GM15510 (cell line): ENCODE measurements around the gene LNX2.
A peak's percentile ranks its signal among the peaks of the same experiment; 100 is the strongest.

Experiments used
- POLR2A ChIP-seq: IDR thresholded peaks from 3 replicates; pipeline ENCODE4 v1.6.1; 2011; ENCODE audit warnings: borderline replicate concordance; ENCODE audit not compliant: insufficient read length; ENCODE audit errors: extremely low read depth

LNX2 gene

DNA sequence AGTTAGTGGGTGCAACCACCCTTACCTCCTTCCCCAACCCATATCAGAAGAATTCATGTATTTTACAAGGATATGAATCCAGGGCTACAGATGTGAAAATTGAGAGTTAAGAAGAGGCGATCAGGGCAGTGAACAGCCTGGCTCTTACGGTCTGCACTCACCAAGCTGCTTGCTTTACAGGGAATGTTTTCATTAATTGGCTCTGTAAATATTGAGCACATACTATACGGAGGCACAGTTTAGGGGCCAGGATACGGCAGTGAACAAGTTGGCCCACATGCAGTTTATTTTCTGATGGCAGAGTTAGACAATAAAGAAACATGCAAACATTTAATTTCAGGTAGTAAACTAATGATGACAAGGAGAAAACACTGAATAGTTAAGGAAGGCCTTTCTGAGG is 7.8 kb upstream of the LNX2 start:
- no peak for TF ChIP-seq POLR2A

DNA sequence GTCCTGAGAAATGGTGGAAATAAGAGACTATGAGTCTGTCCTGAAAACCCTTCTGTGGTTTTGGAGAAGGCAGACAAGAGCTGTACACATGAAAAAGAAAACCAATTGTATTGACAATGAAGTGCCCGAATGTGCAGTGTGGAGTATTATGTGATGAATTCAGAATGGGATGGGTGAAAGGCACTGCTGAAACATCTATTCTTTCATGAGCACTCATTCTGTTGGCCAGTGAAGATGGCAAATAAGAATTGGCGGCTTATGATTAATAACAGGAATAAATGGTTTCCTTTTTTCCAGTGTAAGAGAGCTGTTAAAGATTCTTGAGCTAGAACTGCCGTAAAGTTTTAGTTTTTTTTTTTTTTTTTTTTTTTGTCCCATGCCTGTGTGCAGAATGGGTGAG is 7.1 kb upstream of the LNX2 start:
- TF ChIP-seq POLR2A, result no peak

DNA sequence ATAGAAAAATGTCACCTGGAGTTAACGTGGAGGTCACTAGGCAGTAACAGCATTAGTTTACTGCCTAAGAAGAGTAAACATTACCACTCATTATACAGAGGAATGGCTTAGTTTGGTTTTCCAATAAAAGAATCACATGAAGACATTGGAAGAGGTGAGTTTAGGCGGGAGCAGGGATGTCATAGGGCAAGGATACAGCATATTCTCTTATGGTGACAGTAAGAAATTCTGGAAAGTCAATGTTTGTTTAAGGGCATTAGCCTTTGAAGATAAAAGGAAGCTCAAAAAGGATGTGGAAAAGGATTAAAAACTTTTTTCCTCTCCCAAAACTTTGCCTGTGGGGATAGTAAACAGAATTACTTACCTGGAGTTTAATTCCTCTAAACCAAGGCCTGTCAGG is 5.5 kb upstream of the LNX2 start:
- TF ChIP-seq POLR2A, result no peak

DNA sequence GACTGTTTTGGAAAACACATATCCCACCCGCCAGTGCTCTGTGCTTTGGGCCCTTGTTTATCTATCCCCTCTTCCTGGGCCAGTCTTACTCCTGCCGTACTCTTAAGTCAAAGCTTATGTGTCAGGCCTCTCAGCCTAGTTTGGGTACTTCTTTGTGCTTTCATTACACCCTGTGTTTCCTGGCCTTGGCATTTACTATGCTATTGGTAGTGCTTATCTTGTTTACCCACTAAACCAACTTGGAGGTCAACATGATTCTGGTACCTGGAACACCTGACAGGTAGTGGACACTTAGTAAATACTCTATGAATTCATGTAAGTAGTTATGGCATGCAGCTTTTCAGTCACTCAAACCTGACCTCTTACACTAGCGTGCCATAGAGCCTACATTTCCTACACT is 3.7 kb upstream of the LNX2 start:
- TF ChIP-seq POLR2A, result no peak

DNA sequence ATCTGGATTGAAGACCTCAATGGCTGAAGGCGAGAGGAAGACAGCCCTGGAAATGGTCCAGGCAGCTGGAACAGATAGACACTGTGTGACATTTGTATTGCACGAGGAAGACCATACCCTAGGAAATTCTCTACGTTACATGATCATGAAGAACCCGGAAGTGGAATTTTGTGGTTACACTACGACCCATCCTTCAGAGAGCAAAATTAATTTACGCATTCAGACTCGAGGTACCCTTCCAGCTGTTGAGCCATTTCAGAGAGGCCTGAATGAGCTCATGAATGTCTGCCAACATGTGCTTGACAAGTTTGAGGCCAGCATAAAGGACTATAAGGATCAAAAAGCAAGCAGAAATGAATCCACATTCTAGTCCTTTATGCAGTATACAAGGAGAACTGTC is 2.6 kb upstream of the LNX2 start:
- TF ChIP-seq POLR2A, result no peak

DNA sequence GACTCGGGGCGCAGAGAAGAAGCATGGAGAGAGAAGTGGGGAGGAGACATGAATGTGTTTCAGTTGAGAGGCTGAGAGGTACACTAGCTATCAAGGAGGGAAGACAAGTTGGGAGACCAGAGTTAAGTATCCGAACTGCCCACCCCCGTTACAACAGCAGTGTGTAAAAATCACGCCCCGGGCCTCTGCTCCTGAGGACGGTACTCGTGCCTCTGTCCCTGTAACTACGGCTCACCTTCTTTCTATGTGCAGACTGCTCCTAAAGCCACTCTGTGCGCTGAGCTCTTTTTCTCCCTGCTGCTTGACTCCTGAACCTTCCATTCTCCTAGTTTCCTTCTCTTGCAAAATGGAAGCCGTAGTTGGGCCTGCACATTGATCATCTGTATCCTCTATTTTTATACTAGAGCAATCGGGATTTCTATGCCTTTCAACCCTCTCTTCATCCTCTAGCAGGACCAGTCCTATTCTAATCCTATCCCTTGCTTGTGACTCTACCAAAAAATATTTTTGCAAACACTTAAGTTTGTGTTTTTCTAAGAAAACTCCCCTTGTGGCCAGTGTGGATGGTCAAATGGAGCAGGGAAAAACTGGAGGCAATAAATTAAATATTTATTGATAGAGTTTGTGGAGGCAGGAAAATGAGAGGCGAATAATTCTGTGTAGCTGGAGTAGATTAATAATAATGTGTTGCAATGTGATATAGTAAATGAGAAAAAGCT is 1.9 kb upstream of the LNX2 start:
- no peak for TF ChIP-seq POLR2A

DNA sequence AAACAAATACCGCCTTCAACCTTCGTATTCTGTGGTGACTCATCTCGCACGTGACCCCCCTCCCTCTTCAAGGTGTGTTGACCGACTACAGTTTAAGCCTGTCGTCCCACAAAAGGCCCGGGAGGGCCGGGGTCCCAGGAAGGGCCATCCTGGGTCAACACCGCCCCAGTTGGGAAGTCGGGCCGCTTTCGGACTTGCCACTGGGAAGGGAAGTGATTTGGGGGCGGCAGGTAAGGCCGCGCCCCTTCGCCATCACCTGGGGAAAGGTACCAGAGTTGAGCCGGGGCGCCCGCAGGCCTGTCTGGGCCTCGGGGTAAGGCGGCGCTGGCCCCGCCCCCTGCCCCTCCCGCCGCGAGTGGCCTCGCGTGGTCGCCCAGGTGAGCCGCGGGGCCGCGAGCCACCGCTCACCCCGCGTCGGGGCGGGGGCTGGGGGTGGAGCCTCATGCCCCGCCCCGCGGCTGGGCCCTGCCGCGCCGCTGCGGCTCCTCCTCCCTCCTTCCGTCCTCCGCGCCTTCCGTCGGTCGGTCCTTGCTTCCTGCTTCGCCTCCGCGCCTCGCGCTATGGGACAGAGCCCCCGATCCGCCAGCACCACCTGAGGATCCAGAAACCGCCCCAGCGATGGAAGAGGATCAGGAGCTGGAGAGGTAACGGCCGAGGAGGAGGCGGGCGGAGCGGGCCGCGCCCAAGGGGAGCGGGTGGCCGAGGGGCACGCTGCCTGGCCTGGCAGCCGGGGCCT is 1.2 kb upstream of the LNX2 start, which contains the start of gene POLR1D:
POLR1D (plus strand) TSS at position 527 of the 736 bp plus-strand sequence; CDS start at position 619, 92 bp downstream.
- peak; percentile 90 for TF ChIP-seq POLR2A

DNA sequence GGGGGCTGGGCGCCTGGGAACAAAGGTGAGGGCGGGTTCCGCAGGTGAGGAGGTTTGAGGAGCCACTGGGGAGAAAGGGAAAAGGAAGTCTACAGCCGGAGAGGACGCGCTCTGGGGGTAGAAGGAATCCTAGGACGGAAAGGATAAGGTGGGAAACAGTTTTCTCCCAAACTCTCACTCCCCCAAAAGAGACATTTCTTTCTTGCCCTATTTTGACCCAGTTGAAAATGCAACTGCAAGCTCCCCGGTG is 712 bp upstream of the LNX2 start:
- peak; percentile 6 for TF ChIP-seq POLR2A

DNA sequence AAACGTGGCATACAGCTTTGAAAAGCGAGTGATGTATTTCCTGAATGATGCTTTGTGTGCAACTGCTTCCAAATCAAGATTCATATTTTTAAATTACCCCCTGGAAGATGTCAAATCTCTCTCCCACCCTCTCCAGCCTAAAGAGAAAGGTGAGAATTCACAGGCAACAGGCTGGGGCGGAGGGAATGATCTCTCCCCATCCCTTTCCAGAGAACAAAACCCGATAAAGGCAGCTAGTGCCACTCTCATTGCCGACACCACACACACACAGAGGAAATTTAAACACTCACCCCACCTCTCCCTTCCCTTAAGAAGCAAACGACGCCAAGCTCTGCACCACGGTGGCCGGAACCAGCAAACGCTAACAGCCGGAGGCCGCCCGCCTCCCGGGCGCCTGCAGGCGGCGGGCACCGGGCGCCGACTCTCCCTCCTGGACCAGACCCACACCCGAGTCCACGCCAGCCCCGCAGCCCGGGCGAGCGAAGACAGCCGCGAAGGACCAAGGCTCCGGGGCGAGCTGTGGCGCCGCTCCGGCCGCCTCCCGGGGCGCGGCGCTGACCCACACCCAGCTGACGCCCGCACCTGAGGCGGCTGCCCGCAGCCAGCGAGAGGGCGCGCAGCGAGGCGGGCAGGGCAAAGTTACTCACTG is 477 bp downstream of the LNX2 start:
- TF ChIP-seq POLR2A, result no peak

DNA sequence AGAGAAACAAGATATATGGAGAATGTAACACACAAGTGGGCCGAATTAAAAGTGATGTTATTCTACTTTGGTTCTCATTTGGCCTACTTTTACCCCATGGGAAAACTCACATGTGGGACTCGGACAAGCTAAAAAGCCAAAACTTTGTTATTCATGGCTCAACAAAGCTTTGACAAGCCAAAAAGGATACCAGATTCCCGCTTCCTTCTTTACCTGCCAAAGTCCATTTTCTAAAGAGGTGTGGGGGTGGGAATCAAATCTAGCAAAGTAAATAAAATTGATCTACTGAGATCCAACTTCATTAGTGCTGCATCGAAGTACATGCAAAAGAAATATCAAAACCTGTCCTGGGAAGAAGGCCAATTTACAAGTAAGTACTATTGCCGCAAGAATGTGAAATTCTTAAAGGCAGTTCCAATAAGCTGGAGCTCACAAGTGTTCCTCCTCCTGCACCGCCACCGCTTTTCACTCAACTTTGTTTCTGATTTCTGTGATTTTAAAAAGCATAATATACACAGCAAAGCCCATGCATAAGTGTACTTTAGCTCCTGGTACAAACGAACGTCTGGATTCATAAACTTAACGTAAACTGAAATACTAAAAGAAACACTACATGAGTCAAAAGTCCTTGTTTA is 1.1 kb downstream of the LNX2 start:
- no peak for TF ChIP-seq POLR2A

DNA sequence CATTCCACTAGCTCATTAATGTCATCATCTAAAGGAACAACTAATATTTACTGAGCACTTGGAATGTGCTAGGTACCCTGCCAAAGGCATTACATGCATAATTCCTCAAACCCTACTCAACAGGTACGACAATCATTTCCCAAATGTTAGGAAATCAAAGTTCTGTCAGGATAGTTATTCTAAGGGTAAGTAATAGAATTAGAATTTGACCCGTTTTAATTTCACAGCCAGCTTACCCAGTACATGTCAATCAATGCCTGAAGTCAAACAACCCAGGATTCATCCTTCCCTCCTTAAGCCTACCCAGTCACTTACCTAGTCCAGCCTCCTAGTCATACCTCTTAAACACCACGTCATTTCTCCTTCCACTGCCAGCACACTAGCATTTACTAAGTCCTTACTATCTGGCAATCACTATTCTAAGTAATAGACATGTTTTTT is 2.4 kb downstream of the LNX2 start:
- TF ChIP-seq POLR2A, result no peak

DNA sequence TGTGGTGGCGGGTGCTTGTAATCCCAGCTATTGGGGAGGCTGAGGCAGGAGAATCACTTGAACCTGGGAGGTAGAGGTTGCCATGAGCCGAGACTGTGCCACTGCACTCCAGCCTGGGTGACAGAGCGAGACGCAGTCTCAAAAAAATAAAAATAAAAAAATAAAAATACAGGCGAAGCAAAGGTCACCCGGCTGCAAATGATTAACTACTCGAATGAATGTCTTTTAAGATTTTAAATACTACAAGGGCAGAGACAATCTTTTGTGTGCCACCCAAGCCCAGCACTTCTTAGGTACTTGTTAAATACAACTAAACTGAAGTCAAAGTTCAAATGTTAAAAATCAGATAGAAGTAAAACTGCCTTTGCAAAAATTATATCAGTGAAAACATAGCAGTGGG is 6.7 kb downstream of the LNX2 start:
- no peak for TF ChIP-seq POLR2A

DNA sequence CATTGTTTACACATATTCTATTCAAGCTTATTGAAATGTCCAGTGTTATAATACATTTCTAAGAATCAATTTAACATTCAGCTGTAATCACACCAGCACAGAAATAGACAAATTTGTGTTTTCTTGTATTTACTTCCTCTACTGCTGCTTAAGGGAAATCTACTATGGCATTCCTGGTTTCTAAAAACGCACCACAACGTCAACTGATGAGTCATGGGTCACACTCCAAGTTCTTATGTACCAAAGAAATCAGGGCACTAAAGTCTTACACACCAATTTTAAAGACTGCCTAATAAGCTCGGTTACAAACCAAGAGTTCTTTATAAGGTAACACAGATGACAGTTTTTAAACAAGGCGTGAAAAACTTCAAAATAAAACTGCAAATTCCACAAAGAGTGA is 13.2 kb downstream of the LNX2 start:
- no peak for TF ChIP-seq POLR2A

DNA sequence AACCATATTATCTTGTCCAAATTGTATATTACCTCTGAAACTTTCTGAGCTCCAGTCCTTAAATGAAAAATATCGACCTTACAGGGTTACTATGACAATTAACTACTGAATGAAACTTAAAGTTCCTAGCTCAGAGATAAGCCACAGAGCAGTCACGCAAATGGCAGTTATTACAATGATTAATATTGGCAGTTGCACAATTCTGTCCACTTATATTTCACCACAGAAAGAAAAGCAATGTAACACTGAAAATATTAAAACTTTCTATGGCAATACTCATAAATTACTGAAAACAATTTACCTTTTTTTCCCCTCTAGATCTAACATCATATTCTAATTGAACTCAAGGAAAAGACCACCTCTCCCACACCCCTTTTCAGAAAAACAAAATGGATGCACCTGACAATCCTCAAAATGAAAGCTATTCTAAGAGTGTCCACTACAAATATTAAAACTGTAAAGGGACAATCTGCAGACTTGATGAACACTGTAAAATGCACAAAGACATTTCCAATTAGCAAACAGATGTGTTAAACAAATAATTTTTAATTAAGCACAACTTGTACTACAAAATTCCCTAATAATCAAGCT is 14.6 kb downstream of the LNX2 start:
- no peak for TF ChIP-seq POLR2A

DNA sequence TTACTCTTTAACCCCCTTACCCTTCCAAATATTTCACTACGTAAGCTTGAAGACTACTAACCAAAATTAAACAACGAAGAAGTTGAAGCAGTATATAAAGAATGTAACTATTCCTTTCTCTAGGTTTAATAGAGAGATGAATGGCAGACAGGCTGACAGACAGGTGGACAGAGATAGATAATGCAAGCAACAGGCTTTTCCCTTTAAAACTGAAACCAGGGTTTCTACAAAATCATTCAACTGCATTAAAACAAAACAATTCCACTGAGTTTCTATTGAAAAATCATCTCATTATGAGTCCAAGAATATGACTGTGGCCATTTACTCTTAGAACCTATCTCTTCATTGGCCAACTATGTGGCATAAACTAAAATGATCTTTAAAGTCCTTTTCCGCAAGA is 15.2 kb downstream of the LNX2 start:
- TF ChIP-seq POLR2A, result no peak

DNA sequence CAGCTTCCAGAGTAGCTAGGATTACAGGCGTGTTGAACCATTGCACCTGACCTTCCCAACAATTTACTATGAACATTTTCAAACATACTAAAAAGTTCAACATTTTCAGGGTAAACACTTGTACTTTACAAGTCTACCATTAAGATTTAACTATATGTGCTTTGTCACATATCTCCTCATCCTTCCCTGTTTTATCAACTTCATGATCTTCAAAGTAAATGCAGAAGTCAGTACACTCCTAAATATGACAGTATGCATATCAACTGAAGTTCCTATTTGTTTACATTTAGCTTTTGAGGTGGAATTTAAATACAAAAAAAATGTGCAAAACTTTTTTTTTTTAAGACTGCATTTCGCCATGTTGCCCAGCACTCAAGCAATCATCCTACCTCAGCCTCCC is 18.5 kb downstream of the LNX2 start:
- TF ChIP-seq POLR2A, result no peak

DNA sequence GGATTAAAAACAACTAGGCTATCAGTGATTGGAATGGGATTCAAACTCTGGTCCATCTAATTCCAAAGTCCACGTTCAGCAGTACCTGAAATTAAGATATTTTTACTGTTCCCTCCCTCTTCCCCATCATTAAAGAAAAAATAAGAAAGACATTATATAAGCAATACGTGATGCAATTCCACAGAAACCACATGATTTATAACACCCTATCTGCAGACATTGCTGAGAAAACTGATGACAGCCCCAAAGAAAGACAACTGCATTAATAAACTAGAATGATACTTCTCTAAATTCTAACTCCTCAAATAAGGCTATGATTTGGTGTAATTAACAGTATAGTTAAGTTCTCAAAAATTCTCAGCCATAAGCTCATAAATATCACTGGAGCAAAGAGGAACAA is 19.1 kb downstream of the LNX2 start:
- no peak for TF ChIP-seq POLR2A
